SIG-M5 treated with dmso at 0.1 percent for 504 hours (cell line): ENCODE data around the gene VCX.
"Not testable (repeated sequence)": the region's sequence is repeated elsewhere in the genome, so short reads cannot be mapped to it uniquely, and the experiment has no call there.

ENCODE experiments used
- DNase-seq: peaks from one replicate; lab custom pipeline; 2025; ENCODE audit not compliant: unreplicated experiment; lab: John Stamatoyannopoulos, UW

Gene VCX

DNA sequence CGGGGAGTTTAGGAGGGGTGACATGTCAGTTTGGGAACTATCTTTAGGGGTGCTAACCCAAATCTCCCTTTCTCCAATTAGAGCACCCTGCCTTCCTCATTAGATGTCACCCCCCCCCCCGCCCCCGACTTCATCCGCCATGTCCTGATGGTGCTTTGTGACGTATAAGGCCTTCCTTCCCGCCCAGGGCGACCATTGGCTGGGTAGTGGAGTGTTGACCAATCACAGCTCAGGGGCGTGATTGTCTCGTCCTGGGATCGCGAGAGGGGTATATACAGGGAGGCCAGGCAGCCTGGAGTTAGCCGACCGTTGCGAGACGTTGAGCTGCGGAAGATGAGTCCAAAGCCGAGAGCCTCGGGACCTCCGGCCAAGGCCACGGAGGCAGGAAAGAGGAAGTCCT lies at the start of gene VCX:
VCX (plus strand) TSS at position 301 of the 400 bp plus-strand sequence; CDS start at position 334, 33 bp downstream.
- not testable (repeated sequence) for DNase-seq

DNA sequence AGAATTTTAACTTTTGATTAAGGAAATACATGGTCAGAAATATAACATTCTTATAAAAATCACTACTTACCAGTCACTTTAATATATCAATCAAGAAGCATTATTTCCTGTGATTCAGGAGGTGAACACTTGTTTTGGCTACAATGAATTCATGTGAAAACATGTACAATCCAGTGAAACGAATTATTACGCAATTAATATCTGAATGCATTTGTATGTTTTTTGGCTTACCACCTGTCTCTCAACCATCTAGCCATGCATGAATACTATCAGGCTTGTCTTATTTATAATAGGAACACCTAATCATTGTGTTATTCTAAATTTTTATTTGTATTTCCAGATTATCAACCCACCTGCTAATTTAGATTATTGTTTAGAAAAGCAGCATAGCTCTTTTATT lies 44.6 kb upstream of the VCX start:
- no peak for DNase-seq

DNA sequence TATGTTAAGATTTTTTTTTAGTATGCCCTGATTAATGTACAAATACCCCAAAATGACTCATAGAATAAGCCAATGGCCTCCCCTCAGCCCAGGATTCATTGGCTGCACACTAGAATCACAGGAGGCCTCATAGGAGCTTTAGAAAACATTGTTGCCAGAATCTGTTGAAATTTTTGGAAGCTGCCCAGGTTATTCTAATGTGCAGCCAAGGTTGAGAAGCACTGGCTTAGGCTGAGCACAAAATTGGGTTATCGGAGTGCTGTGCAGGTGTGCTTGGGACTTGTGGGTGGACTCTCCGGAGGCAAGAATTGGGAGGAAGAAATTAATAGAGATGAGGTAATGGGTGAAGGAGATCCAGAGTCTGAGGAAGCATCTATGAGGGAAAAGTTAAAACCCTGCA lies 41.3 kb upstream of the VCX start:
- DNase-seq = no peak

DNA sequence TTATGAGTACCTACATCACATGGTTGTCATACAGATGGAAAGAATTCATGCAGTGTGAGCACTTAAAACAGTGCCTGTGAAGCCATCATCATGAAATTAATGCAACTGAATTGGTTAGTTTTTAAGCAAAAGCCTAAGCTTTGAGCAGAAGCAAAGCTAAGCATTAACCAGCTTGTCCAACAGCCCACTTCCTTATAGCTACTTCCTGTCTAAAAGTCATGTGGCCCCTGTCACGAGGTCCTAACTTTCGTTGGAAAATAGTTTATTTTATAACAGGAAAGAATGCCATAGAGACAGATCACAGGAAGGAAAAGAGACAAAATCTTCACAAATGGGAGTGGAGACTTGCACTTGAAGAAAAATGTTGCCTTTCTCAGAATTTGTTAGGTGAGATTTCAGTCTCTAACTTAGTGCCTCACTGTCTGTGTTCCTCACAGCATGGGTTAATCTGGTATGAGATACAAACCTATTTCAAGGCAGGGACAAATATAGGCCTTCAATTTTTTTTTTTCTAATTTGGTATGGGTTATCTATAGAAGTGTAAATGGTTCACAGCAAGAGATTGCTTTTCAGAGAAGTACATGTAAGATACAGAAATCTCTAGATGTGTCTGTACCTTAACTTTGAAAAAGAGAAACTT lies 27.7 kb upstream of the VCX start:
- DNase-seq = no peak

DNA sequence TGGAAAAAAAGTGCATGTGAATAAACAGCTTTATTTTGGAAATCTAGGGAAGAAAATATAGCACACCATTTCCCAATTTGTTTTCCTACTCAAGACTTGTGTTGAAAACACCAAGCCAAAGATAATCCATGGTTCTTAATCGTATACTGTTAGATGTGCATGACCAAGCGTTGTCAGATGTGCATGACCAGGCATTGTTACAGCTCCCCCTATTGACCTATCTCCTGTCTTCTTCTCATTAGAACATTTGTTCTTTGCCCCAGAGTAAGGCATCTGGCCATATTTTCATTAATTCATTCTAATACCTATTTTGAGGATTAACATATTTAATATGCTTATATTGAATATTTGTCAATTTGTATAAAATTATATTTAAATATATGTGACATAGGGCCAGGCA lies 14.4 kb upstream of the VCX start:
- no peak for DNase-seq

DNA sequence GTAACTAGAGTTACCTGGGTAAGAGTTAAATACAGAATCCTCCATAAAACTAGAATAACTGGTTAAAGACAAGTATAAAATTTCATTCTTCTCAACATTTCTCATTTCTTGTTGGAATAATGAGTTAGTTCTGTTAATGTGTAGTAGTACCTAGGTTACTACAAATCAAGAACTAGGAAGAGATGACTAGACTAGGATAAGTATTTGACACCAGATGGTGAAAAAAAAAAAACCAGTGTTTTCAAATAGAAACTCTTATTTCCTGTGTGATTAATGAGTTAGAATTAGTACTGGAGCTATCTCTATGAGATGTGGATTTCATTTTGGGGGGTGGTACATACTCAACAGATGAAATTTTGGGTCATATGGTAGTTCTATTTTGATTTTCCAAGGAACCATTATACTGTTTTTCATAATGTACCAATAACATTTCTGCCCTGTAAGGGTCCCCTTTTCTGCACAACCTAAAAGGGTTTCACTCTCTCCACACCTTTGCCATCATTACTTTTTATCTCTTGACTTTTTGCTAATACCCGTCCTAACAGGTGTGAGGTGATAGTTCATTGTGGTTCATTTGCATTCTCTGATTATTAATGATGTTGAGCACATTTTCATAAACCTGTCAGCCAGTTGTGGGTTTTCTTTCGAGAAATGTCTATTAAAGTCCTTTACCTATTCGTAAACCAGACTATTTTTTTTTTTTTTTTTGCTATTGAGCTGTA lies 1.7 kb upstream of the VCX start:
- no peak for DNase-seq

DNA sequence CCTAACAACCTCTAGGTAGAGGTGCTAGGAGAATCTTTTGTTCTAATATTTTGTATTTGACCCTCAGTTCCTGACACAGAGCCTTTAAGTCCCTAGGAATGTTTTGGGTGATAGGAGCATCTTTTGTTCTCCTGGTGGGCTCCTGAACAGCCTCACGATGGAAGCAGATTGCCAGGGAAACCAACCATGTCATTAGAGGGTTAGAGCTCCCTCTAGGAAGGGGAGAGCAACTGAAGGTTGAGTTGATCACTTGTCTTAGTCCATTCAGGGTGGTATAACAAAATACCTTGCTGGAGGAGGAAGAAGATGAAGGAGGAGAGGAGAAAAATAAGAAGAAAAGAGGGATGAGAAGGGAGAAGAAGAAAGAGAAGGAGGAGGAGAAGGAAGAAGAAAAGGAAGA lies 9.2 kb downstream of the VCX start:
- no peak for DNase-seq

DNA sequence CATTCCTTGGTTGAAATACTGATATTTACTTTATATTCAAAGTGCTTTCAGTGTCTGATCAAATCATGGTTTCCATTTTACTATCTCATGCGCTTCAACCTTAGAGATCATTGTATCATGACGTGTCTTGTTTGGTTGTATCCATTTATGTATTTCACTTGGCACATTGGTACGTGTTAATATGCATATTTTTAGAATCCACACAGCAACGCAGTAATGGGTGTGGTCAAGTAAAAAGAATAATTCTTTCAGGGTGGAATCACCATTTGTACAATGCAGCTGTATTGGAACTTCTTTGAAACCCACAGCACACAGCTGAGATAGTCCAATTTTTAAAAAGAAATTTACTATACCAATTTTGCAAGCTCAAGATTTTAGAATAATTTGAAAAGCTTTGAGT lies 29.1 kb downstream of the VCX start:
- no peak for DNase-seq

DNA sequence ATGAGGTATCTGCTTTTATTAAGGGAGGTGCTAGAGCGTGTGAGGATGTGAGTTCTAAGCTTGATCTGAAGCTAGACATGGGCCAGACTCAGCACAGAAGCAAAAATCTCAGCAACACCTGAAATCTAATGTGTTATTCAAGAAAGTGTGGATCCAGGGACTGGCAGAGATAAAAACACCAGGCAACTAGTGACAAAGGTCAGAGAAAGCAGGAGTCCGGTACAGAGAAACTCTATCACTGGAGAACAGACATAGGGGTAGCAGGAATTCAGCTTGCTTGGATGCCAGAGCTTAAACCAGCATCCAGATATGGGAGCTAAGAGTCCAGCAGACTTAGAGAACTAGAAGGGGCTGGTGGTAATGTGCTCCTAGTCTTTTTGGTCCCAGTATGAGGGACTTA lies 34.0 kb downstream of the VCX start:
- DNase-seq = no peak

DNA sequence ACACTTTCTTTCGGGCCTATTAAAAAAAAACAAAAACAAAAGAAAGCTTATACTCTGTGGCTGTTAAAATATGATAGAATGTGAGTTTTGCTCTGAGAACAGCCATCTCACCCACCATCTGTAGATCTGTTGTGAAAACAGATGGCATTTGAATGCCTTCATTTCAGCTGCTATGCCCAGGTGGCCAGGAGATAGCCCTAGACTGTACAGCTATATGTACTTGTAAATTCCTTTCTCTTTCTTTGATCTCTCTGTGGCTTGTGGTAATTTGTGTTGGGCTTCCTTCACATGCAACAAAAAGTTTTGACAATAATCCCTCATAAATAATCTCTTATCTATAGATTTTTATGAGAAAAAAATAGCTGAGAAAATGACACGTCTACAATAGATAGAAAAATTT lies 46.2 kb downstream of the VCX start:
- no peak for DNase-seq

DNA sequence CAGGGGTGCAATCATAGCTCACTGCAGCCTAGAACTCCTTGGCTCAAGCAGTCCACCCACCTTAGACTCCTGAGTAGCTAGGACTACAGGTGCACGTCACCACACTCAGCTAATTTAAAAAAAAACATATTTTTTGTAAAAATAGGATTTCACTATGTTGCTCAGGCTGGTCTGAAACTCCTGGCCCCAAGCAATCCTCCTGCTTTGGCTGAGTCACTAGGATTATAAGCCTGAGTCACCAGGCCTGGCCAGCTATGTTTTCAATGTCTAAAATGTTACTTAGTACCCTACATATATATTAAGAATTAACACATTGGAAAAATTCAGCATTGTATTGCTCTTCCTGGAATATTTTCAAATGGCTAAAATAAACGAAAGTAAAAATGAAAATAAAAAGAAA lies 46.7 kb downstream of the VCX start:
- no peak for DNase-seq

DNA sequence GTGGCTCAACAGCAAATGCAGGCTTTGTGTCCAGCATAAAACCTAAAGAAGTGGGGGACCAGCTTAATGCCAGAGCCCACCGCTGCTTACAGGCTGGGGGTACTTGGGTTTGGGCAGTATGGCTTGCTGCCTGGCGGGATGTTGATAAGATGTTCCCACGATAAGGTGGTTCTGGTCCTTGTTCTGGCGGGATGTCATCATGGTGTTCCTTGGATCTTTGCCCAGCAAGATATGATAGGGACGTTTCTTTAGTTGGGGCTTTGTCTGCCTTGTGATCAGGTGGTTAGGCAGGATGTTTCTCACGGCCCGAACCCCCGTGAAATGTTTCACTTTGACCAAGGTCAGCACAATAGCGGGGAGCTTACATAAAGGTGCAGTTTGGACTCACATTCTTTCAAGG lies 49.0 kb downstream of the VCX start:
- no peak for DNase-seq
